ENCODE results near the gene MVK.

Gene MVK

DNA sequence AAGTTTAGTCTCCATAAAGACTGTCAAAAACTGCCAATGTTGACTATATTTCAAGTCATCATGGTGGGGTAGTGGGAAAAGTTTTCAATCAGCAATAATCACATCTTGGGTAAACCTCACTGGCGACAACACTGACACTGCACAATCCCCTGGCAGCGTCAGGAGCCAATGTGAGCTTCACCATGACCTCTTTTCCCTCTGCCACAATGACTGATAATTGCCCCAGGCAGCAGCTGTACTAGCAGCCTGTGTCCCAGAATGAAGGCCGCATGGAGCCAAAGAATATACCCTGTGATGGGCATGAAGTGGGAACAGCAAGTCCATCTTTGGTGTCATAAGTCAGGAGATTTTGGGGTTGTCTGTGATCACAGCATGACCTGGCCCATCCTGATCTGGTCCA, 5.6 kb upstream of the MVK start:
- DNase-seq = no peak

DNA sequence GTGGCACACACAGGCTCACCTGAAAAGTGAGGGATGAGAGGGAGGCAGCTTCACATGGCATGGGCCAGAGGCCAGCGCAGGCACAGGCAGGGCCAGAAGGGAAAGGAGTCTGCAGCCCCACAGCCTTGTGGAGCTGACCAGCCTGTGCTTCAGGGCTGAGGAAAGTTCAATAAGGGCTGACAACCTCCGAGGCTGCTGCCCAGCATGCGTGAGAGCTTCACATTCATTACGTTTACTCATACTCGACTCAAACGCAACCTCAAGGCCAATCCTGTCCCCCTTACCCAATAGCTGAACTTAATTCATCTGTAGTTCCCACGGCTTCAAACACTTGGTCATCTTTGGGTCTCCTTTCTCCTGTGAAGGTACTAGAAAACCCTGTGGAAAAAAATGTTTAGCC, 5.1 kb upstream of the MVK start:
- no peak for DNase-seq

DNA sequence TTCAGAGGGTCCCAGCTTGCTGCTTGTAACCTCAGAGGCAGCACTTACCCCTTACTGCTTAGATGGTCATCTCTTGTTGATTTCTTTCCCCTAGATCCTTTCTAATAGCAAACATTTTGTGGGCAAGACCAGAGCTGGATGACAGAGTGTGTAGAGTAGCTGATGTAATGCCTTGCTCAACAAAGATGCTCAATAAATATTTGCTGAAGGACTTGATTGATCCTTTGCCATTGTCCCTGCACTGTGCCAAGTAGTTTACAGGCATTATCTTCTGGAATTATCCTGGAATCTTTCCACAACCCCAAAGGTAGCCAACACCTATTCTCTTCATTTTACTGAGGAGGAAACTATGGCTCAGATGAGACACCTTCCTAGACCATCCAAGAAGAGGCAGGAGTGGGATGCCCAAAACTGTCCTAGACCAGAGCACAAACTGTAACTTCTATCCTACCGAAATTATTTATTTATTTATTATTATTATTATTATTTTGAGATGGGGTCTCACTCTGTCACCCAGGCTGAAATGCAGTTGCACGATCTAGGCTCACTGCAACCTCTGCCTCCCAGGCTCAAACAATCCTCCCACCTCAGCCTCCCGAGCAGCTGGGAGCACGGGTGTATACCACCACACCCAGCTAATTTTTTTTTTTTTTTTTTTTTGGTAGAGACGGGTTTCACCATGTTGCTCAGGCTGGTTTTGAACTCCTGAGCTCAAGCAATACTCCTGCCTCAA, 1.7 kb upstream of the MVK start:
- no peak for DNase-seq

DNA sequence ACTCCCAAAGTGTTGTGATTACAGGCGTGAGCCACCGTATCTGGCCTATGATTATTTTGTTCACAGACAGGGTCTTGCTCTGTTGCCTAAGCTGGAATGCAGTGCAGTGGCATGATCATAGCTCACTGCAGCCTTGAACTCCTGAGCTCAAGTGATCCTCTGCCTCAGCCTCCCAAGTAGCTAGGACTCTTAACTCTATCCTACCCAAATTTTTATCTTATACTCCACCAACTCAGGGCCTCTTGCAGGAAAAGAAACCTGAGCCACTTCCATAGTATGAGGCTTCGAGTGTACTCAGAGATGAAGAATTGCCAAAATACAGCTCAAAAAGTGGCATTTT, 1.1 kb upstream of the MVK start:
- DNase-seq = no peak

- DNase-seq = no peak
These were observed 285 bp downstream of the MVK start for GRCh38 chr12:109573914-109574244.

DNA sequence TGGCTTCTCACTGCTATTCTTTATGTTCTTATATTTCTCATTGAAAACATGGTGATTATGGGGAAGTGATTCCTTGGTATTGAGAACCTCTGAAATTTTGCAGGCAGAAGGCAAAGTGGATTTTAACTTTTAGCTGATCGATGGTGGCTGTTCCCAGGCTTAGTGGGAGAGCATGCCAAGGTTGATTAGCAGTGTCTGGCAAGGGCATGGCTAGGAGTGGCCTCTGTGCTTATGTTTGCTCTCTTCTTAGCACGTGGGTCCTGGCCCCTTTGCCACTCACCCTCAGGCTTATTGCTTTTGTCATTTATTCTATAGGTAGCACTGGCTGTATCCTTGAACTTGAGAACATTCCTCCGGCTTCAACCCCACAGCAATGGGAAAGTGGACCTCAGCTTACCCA, 2.1 kb downstream of the MVK start:
- no peak for DNase-seq

DNA sequence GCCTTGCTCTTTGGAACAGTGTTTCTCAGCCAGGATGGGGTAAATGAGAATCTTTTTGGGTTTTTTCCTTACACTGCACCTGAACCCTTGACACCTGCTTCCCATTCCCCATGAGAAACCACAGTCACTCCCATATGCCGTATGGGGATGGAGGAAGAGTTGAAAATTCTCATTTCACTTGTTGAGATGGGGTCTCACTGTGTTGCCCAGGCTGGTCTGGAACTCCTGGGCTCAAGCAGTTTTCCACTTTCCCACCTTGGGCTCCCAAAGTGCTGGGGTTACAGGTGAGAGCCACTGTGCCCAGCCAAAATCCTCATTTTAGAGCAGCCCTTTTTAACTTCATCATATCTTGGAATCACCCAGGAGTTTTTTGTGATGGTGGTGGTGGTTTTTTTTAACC, 3.7 kb downstream of the MVK start:
- DNase-seq = no peak

GRCh38 chr12:109578330-109578927, 4.8 kb downstream of the MVK start:
- DNase-seq = no peak

GRCh38 chr12:109579639-109580038, 6.0 kb downstream of the MVK start:
- DNase-seq = no peak

GRCh38 chr12:109580272-109580671, 6.7 kb downstream of the MVK start:
- DNase-seq = no peak

- no peak for DNase-seq
These were observed 7.2 kb downstream of the MVK start for GRCh38 chr12:109580684-109581333.

DNA sequence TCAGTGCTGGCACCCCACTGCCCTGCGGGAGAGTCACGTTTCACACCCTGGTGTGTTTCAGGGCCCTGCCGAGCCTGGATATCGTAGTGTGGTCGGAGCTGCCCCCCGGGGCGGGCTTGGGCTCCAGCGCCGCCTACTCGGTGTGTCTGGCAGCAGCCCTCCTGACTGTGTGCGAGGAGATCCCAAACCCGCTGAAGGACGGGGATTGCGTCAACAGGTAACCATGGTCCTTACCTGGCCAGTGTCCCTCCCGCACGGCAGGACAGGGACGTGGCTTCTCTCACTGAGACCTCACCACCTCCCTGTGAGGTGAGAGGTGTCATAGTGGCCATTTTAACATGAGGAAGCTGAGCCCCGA, 7.7 kb downstream of the MVK start:
- DNase-seq = no peak

DNA sequence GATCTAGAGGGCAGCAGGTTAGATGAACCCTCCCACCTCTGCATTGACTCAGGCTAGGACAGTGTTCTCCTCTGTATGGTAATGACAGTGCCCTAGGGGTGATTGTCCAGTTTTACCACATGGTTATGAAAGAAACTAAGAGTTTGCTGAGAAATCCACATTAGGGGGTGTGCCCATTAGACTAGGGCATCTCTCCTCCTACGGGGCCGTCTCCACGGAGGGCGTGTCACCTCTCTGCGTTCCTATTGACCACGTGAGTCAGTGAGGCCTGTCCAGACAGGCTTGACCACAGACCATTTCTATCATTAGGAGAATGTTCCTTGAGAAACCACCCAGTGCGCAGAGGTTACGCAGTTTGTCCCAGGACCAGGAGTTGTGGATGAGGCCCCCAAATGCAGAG, 8.3 kb downstream of the MVK start:
- DNase-seq = no peak

DNA sequence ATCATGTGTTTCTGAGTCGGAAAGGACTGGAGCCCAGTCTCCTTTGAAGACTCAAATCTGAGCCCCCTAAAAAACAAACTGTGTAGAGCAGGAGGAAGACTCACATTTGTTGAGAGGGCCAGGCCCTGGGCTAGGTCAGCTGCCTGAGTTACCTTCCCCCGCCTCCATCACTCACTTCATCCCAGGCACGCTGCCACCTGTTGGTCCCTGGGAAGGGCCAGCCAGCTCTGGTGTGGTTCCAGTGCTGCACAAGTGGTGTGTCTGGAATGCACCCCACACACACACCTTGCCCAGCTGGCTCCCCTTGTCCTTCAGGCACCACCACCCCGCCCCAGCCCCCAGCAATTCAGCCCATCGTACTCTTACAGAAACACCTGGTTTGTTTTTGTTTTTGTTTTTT, 9.0 kb downstream of the MVK start:
- DNase-seq = no peak

DNA sequence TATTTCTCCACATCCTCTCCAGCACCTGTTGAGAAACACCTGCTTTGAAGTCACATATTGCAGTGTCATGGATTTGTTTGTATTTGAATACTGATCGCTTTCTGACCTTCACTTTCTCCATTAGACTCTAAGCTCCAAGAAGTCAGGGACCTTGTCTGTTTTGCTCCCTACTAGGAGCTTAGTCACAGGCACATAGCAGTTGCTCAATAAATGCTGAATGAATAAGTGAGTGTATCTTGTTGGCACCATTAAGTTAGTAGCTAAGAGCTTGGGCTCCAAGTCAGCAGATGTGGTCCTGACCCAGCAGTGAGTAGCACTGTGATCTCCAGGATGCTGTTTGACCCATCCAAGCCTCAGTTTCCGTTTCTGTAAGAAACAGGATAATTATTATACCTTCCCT, 10.1 kb downstream of the MVK start:
- DNase-seq = no peak

- DNase-seq = no peak
These were observed 13.0 kb downstream of the MVK start for GRCh38 chr12:109586385-109587296.

- no peak for DNase-seq
These were observed 14.3 kb downstream of the MVK start for GRCh38 chr12:109587921-109588320.

DNA sequence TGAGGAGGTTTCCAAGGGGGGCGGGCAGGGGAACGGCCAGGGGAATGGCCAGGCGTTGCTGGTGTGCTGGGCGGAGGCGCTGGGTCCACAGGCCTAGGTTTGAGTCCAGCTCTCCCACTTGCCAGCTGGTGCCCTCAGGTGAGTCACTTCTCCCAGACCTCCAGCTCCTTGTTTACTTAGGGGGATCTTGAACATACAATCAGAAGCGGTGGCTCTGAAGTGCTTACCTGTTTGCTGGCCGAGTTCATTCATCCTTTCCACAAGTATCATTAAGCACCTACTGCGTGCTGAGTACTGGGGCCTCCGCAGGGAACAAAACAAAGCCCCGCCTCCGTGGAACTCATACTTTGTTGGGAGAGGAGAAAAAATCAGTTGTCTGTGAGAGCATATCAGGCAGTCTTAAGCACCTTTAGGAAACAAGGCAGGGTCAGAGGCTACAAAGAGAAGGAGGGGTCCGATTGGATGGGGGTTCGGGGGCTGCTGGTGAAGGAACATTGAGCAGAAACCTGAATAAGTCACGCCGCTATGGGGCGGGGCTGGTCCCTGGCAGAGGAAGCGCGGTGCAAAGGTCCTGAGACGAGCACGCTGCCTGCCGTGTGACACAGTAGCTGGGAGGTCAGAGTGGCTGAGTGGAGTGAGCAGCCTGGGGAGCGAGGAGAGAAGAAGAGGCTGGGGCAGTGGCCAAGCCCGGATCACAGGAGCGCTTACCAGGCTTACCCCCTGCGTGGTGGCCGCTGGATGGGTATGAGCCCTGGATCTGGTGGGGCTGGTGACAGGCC, 15.1 kb downstream of the MVK start:
- DNase-seq = no peak

DNA sequence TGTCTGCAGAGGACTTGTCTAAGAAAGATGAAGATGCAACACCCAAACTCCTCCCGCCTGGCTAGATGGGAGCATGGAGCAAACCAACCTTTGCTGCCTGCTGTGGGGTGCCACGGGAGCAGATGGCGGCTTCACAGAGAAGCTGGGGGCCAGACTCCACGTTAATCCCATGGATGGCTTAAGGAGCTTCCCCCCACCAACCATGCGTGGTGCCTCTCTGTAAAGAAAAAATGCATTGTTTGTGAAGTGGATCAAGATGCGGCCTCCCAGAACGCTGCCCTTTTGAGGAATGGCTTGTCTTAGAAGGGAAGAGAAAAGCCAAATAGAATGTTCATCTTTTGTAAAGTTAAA, 15.6 kb downstream of the MVK start:
- no peak for DNase-seq

DNA sequence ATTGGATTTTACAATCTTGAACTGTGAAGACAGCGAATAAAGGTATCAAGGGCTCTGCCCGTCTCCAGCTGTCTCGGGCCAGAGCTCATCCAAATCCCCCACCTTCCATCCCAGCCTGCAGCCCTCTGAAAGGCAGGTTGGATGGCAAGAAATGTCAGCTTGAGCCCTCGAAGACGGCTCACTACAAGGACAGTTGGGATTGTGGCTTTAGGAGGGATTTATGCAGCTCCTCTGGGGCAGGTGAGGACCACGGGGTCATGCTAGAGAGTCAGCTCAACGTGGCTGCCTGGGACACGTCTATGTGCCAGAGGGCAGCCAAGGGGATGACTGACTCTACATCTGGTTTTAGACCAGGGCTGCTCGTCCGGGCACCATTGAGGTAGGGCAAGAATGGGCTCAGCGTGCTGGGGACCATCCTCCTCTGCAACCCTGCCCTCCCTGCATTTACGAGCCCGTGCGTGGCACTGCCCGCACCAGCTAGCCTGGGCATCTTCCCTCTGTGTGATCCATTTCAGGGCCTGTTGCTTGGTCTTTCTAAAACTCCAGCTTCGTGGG, 16.2 kb downstream of the MVK start:
- no peak for DNase-seq

- DNase-seq = no peak
These were observed 17.0 kb downstream of the MVK start for GRCh38 chr12:109590566-109590965.

DNA sequence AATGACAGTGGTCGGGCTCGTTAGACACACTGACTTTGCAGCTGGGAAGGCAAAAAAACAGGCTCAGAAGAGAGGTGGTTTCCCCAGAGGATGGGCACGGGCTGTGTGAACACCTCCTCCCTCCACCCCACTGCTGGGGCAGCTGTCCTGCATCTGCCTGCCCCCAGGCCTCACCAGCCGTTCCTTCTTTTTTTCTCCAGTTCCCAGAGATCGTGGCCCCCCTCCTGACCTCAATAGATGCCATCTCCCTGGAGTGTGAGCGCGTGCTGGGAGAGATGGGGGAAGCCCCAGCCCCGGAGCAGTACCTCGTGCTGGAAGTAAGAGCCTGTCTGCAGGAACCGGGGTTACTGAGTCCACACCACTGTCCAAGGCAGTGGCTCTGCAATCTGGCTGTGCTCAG, 17.4 kb downstream of the MVK start:
- DNase-seq = no peak
